HUES64 (cell line): ENCODE measurements around the gene CDH23.

Experiments
- H3K27ac ChIP-seq: 2 replicates; pipeline ENCODE4 v1.7.0; 2013; ENCODE audit warnings: low read depth, low read length, inconsistent platforms
- H3K27me3 ChIP-seq: 2 replicates; pipeline ENCODE4 v1.6.1; 2013; ENCODE audit warnings: mild to moderate bottlenecking, low read length; ENCODE audit not compliant: insufficient read depth
- H3K36me3 ChIP-seq: 2 replicates; pipeline ENCODE4 v1.6.1; 2013; ENCODE audit warnings: mild to moderate bottlenecking, low read length; ENCODE audit not compliant: insufficient read depth
- H3K4me1 ChIP-seq: 2 replicates; pipeline ENCODE4 v1.6.1; 2013; ENCODE audit warnings: mild to moderate bottlenecking, low read length, moderate library complexity; ENCODE audit not compliant: insufficient read depth
- H3K4me3 ChIP-seq: 2 replicates; pipeline ENCODE4 v1.5.1; 2013; ENCODE audit warnings: mild to moderate bottlenecking, low read length, moderate library complexity
- H3K9ac ChIP-seq: 2 replicates; pipeline ENCODE4 v1.6.1; 2013; ENCODE audit warnings: mild to moderate bottlenecking, low read depth, low read length
- H3K9me3 ChIP-seq: 2 replicates; pipeline ENCODE4 v1.6.1; 2013; ENCODE audit warnings: low read depth, low read length; ENCODE audit not compliant: insufficient read depth
- WGBS: fragments of 150-250, 120-280 bp; methylation state at CpG from one replicate; pipeline ENCODE4 v1.1.7; 2013; ENCODE audit warnings: missing lambda C conversion rate; 5-methylcytosine and 5-hydroxymethylcytosine counted together

CDH23 gene

GRCh38 chr10:71582506-71583475, 186.1 kb downstream of the CDH23 start:
- WGBS: 85% methylated on average over 21 of the region's 21 CpGs
- H3K9me3 ChIP-seq: no peaks in the 10 kb centered on the region
- peaks cover 5% of the 10 kb centered on the region; the same call in 1 of the 2 replicates for H3K4me1 ChIP-seq
- no peak overlapping the region for H3K9ac ChIP-seq
- no peak overlapping the region for H3K4me3 ChIP-seq
- no peaks in the 10 kb centered on the region for H3K27me3 ChIP-seq
- H3K27ac ChIP-seq: no peak overlapping the region
- no peaks in the 10 kb centered on the region for H3K36me3 ChIP-seq

DNA sequence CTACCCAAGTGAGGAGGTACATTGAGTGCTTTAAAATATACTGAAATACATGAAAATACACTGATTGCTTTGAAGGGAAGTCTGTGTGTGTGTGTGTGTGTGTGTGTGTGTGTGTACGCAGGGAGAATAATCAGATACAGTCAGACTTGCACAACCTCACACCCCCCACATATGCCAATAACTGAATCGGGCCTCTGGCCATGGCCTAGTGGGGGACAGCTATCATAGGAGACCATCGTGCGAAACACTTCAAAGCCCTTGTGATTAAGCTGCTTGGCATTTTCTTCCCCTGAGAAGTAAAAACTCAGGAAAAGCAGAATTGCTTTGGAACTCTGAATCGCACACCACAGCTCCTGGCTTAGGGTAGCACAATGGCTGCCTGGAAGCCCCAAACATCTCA, 187.7 kb downstream of the CDH23 start:
- Histone ChIP-seq H3K27me3 (no peaks in the 10 kb centered on the region), H3K9ac (no peak overlapping the region), H3K36me3 (no peaks in the 10 kb centered on the region), H3K27ac (no peak overlapping the region), H3K4me3 (no peak overlapping the region), H3K4me1 (peaks cover 6% of the 10 kb centered on the region; the same call in 1 of the 2 replicates), H3K9me3 (no peaks in the 10 kb centered on the region)
- 93% methylated on average over 4 of the region's 5 CpGs for WGBS

DNA sequence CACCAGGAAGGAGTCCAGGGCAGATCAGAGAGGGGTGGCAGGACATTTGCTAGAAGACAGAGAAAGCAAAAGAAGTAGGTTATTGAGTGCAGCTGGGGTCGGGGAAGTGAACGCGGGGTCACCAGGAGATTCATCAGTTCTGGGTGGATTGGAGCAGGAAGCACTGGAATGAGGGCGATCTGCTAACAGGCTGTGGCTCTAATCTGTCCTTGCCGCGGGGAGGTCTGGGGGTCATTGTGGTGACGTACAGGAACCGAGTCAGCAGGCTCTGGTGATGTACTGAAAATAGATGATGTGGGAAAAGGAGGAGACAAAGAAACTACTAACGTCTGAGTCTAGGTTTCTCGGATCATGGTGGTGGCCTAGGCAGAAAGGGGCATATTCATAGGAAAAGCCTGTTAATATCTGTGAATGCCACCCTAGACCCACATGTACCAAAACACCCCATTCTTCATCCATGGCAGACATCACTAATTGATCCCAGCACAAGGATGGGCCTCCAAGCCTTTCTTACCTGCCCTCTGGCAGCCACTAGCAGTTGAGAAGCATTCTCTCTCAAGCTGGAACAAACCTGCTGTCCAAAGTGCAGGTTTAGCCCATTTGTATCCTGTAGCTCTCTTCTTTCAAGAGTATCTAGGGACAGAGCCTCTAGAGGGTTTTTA, 188.3 kb downstream of the CDH23 start:
- WGBS: 89% methylated on average over 10 of the region's 10 CpGs
- no peaks in the 10 kb centered on the region for H3K9me3 ChIP-seq
- H3K27me3 ChIP-seq: no peaks in the 10 kb centered on the region
- no peak overlapping the region for H3K9ac ChIP-seq
- H3K4me1 ChIP-seq: peaks cover 6% of the 10 kb centered on the region; the same call in 1 of the 2 replicates
- no peaks in the 10 kb centered on the region for H3K36me3 ChIP-seq
- H3K4me3 ChIP-seq: no peak overlapping the region
- no peak overlapping the region for H3K27ac ChIP-seq

- Histone ChIP-seq H3K9ac (no peak overlapping the region), H3K4me1 (peaks cover 6% of the 10 kb centered on the region; the same call in 1 of the 2 replicates), H3K27ac (no peak overlapping the region), H3K9me3 (no peaks in the 10 kb centered on the region), H3K4me3 (no peak overlapping the region), H3K27me3 (no peaks in the 10 kb centered on the region), H3K36me3 (no peaks in the 10 kb centered on the region)
- 64% methylated on average over 9 of the region's 10 CpGs for WGBS
Observed at GRCh38 chr10:71585564-71586290, 189.0 kb downstream of the CDH23 start.

DNA sequence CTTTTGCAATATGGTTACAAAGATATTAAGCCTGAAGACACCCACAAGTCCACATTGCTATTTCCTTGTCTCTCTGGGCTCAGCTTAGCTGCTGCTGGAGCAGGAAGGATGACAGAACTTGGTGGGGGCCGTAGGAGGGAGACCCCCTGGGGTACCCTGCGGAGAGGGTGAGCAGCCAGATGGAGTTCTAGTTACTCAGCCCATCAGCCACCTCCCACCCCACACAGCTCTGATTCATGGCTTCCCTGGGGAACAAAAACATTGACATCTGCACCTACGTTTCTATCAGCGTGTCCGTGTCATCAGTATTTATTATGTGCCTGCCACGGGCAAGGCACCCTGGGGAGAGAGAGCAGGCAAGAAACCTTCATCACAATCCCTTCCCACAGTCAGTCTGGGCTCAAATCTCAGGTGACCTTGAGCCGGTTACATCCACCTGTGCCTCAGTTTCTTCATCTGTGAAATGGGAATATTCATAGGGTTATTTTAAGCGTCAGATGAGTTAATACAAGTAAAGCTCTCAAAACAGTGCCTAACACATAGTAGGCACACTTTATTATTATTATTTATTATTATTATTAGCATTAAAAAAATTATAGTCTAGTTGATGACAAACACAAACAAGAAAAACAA, 191.3 kb downstream of the CDH23 start:
- no peak overlapping the region for H3K4me3 ChIP-seq
- no peak overlapping the region for H3K9ac ChIP-seq
- no peaks in the 10 kb centered on the region for H3K9me3 ChIP-seq
- H3K36me3 ChIP-seq: no peaks in the 10 kb centered on the region
- no peak overlapping the region for H3K27ac ChIP-seq
- H3K27me3 ChIP-seq: no peaks in the 10 kb centered on the region
- peaks cover 6% of the 10 kb centered on the region; the same call in 1 of the 2 replicates for H3K4me1 ChIP-seq
- whole genome bisulfite sequencing: 74% methylated on average over 7 of the region's 8 CpGs

DNA sequence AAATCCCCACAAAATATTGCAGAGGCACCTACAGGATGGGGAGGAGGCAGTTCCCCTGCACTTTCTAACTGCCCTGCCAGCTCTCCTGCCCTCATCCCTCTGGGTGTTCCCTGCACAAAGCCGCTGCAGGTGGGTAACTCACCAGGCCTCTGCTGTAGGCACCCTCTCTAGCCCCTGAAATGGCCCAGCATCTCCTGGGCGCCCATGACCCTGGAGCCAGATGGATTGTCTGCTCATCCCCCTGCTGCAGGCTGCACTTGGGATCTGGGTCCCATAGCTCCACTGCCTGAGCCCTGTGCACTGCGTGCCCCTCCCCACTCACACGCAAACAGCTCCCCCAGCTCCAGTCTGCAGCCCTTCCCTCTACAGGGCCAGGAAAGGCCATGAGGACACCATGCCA, 192.0 kb downstream of the CDH23 start:
- WGBS: 88% methylated on average over 4 of the region's 4 CpGs
- H3K9ac ChIP-seq: no peak overlapping the region
- no peak overlapping the region for H3K4me3 ChIP-seq
- no peaks in the 10 kb centered on the region for H3K9me3 ChIP-seq
- peaks cover 6% of the 10 kb centered on the region; the same call in 1 of the 2 replicates for H3K4me1 ChIP-seq
- no peaks in the 10 kb centered on the region for H3K36me3 ChIP-seq
- no peaks in the 10 kb centered on the region for H3K27me3 ChIP-seq
- no peak overlapping the region for H3K27ac ChIP-seq

GRCh38 chr10:71589617-71590551, 193.2 kb downstream of the CDH23 start:
- Histone ChIP-seq H3K9me3 (no peaks in the 10 kb centered on the region), H3K9ac (no peak overlapping the region), H3K4me3 (no peak overlapping the region), H3K27me3 (no peaks in the 10 kb centered on the region), H3K36me3 (no peaks in the 10 kb centered on the region), H3K4me1 (peaks cover 6% of the 10 kb centered on the region; the same call in 1 of the 2 replicates), H3K27ac (no peak overlapping the region)
- 73% methylated on average over 11 of the region's 14 CpGs for WGBS

DNA sequence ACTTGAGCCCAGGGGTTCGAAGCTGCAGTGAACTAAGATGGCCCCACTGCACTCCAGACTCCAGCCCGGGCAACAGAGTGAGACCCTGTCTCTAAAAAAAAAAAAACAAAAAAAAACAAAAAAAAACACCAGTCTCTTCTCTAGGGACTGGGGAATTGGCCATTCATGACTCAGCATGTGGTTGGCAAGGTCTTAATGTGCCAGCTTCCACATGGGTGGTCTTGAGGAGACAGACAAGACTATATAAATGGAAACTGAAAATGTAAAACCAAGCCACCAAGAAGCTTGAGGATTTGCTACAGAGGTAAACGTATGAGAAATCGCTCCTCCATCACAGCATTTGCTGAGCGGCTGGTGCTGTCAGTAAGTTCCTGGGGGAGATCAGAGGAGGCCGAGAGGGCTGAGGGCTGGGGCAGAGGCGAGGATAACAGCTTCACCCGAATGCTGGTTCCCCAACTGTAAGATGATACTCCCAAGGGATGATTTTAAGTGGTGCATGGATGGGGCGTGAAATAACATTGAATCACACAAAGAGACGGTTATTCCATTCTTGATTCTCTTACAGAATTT, 194.1 kb downstream of the CDH23 start:
- Histone ChIP-seq H3K4me1 (peaks cover 3% of the 10 kb centered on the region; the same call in 1 of the 2 replicates), H3K27me3 (no peaks in the 10 kb centered on the region), H3K27ac (no peak overlapping the region), H3K9me3 (no peaks in the 10 kb centered on the region), H3K9ac (no peak overlapping the region), H3K4me3 (no peak overlapping the region), H3K36me3 (no peaks in the 10 kb centered on the region)
- 78% methylated on average over 10 of the region's 10 CpGs for WGBS

DNA sequence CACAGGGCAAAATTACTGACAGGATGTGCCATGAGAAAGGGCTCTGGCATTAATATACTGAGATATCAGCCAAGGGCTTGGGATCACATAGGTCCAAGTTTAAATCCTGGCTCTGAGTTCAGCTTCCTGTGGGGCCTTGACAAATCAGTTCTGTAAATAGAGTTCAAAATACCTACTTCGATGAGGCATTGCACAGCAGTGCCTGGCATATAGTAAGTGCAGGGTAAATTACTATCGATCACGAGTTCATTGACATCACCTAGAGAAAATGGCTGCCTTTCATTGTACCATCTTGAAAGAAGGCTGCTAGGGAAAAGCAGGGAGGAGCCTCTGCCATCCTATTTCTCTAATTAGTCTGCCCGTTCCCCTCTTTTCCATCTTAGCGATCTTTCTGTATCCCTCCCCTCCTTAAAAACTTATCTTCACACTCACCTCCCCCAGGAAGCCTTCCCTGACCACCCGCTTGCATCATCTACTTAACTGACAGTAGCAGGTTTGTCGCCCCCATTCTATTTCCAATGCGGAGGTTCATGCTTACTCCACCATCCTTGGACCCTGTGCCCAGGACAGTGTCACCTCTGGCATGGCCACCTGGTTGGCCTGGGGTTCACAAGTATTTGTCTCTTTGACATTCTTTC, 198.3 kb downstream of the CDH23 start:
- Histone ChIP-seq H3K36me3 (no peaks in the 10 kb centered on the region), H3K9me3 (no peaks in the 10 kb centered on the region), H3K27me3 (no peaks in the 10 kb centered on the region), H3K4me1 (no peaks in the 10 kb centered on the region), H3K27ac (no peak overlapping the region), H3K4me3 (no peak overlapping the region), H3K9ac (no peak overlapping the region)
- WGBS: 93% methylated on average over 8 of the region's 8 CpGs
